Upper lobe of left lung (tissue), 6 donors: ENCODE measurements around the gene ARAP2. TPM values are rescaled to one million over a fixed set of nuclear protein-coding genes. Genes with fewer than 3 reads are reported as not detected.

Source experiments
- ATAC-seq, 2 donors: fragments of 200-7000 bp; cut with Tn5 transposase; one replicate each; pipeline ENCODE4 v1.9.1; 2022; ENCODE audit warnings: mild to moderate bottlenecking in 2 of 2, moderate library complexity in 2 of 2; ENCODE audit not compliant: low FRiP score in 2 of 2
- DNase-seq, 2 donors: peaks; one replicate each; pipeline ENCODE4 v3.0.0-alpha.2; 2019 to 2020
- H3K27ac ChIP-seq, 4 donors: fragments of 200-600 bp; sonication (generic); one replicate each; pipeline ENCODE4 v1.5.1; 2016 to 2019
- H3K27me3 ChIP-seq, 4 donors: fragments of 200-600 bp; sonication (generic); one replicate each; pipeline ENCODE4 v1.5.1; 2017 to 2019
- H3K36me3 ChIP-seq, 4 donors: fragments of 200-600 bp; sonication (generic); one replicate each; pipeline ENCODE4 v1.5.1; 2016 to 2019
- H3K4me1 ChIP-seq, 4 donors: fragments of 200-600 bp; sonication (generic); one replicate each; pipeline ENCODE4 v1.5.1; 2018 to 2019
- H3K4me3 ChIP-seq, 4 donors: fragments of 200-600 bp; sonication (generic); one replicate each; pipeline ENCODE4 v1.5.1; 2017 to 2019; ENCODE audit warnings: mild to moderate bottlenecking in 2 of 4, moderate library complexity in 1 of 4
- H3K9me3 ChIP-seq, 4 donors: fragments of 200-600 bp; sonication (generic); one replicate each; pipeline ENCODE4 v1.5.1; 2018 to 2019
- CTCF ChIP-seq, 6 experiments: fragments of 450-650 bp in 4 of 6; fragments of 200-600 bp in 2 of 6; sonication (generic) in 2 of 6; IDR thresholded peaks; one replicate each; pipeline ENCODE4 v1.5.1; 2016 to 2019; ENCODE audit warnings: antibody characterized with exemption in 6 of 6
- EP300 ChIP-seq, 4 donors: sonication (generic); formaldehyde crosslinking; IDR thresholded peaks; one replicate each; pipeline ENCODE4 v1.5.1; 2017; ENCODE audit warnings: antibody characterized with exemption in 4 of 4, control low read depth in 2 of 4
- POLR2A ChIP-seq, 4 donors: fragments of 450-650 bp; IDR thresholded peaks; one replicate each; pipeline ENCODE4 v1.5.1; 2016 to 2017; ENCODE audit warnings: antibody characterized with exemption in 4 of 4, mild to moderate bottlenecking in 2 of 4
- POLR2AphosphoS5 ChIP-seq, 2 donors: sonication (generic); formaldehyde crosslinking; IDR thresholded peaks; one replicate each; pipeline ENCODE4 v1.5.1; 2017; ENCODE audit warnings: antibody characterized with exemption in 2 of 2
- WGBS, 2 donors: methylation state at CpG; one replicate each; pipeline ENCODE4 v1.1.5; 2017 to 2018; 5-methylcytosine and 5-hydroxymethylcytosine counted together
- total RNA-seq, 6 donors: library from RNA; depleted of rRNA in 4 of 6; stranded (reverse); fragments of >200 nt in 4 of 6; gene quantifications; one replicate each; pipeline versions ENCODE4 v1.1.0 to v1.2.1, GENCODE V29; 2016 to 2021
- donor health status: DM: no; HTN: no; CAD: no; lungs with moderate emphysema.
- donor health status: DM: no; HTN: yes; CAD: no; lungs with severe emphysema.

ARAP2 gene
- total RNA-seq, 6 donors from 2014 or later: 35.6 to 270 (median 95.2) TPM

DNA sequence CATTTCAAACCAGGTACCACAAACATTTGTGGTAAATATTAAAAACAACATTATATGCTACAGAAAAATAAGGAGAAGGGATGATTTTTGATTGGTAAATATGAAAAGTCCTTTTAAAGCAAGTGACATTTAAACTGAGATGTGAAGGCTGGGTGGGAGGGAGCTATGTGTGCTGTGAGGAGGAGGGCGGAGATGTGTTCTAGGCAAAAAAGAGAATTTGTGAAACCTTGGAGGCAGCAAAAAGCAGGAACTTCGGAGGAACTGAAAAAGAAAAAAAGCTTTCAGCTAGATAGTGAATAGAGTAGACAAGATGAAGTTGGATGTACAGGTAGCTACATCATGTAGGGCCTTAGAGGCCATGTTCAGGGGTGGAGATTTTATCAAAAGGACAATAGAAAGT is 10.1 kb upstream of the ARAP2 start:
- 85 to 86% methylated on average over 2 of the region's 2 CpGs for WGBS, 2 donors
- Histone ChIP-seq H3K36me3 (no peaks in the 10 kb centered on the region), H3K27ac (no peak overlapping the region), H3K4me3 (no peak overlapping the region), H3K4me1 (peaks cover 0 to 4% (median 0%) of the 10 kb centered on the region in 4 donors), H3K9me3 (no peaks in the 10 kb centered on the region), H3K27me3 (no peaks in the 10 kb centered on the region)
- no peak for ATAC-seq
- DNase-seq: no peak
- TF ChIP-seq POLR2AphosphoS5 (IDR thresholded peaks at IDR 0.05) (no peak), POLR2A (IDR thresholded peaks at IDR 0.05) (no peak), EP300 (IDR thresholded peaks at IDR 0.05) (no peak), CTCF (IDR thresholded peaks at IDR 0.05) (no peak)

- ATAC-seq (no peak), DNase-seq (no peak)
- 78 to 79% methylated on average over 2 of the region's 2 CpGs for WGBS, 2 donors
- Histone ChIP-seq H3K9me3 (no peaks in the 10 kb centered on the region), H3K36me3 (no peaks in the 10 kb centered on the region), H3K27me3 (no peaks in the 10 kb centered on the region), H3K4me1 (peaks cover 0 to 4% (median 0%) of the 10 kb centered on the region in 4 donors), H3K27ac (no peak overlapping the region), H3K4me3 (no peak overlapping the region)
- TF ChIP-seq CTCF (IDR thresholded peaks at IDR 0.05): no peak
- TF ChIP-seq POLR2AphosphoS5 (IDR thresholded peaks at IDR 0.05): no peak
- no peak for TF ChIP-seq EP300 (IDR thresholded peaks at IDR 0.05)
- TF ChIP-seq POLR2A (IDR thresholded peaks at IDR 0.05): no peak
These were observed 7.7 kb upstream of the ARAP2 start for GRCh38 chr4:36251983-36252382.

DNA sequence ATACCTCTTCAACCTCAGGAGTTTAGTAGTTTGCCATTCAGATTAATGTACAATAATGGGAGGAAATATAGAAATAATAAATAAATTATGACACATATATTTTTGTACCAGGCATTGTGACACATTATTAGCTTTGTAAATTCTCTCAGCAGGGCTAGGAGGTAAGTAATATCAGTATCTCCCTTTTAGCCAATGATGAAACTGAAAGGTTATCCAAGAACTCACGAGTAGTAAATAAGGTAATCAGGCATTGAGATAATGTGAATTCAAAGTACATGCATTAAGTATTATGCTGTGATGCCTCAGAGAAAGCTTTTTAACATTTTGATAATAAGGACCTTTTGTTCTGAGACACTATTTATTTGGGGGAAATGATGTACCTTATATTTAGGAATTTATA is 5.3 kb upstream of the ARAP2 start:
- WGBS, 2 donors: 84 to 96% methylated on average over 1 of the region's 1 CpG
- ATAC-seq: no peak
- TF ChIP-seq EP300 (IDR thresholded peaks at IDR 0.05) (no peak), POLR2A (IDR thresholded peaks at IDR 0.05) (no peak), POLR2AphosphoS5 (IDR thresholded peaks at IDR 0.05) (no peak), CTCF (IDR thresholded peaks at IDR 0.05) (no peak)
- H3K4me3 ChIP-seq: no peak overlapping the region
- no peak for DNase-seq
- H3K27me3 ChIP-seq: no peaks in the 10 kb centered on the region
- no peaks in the 10 kb centered on the region for H3K9me3 ChIP-seq
- H3K27ac ChIP-seq: no peak overlapping the region
- H3K36me3 ChIP-seq: no peaks in the 10 kb centered on the region
- H3K4me1 ChIP-seq: peaks cover 0 to 7% (median 1%) of the 10 kb centered on the region in 4 donors

DNA sequence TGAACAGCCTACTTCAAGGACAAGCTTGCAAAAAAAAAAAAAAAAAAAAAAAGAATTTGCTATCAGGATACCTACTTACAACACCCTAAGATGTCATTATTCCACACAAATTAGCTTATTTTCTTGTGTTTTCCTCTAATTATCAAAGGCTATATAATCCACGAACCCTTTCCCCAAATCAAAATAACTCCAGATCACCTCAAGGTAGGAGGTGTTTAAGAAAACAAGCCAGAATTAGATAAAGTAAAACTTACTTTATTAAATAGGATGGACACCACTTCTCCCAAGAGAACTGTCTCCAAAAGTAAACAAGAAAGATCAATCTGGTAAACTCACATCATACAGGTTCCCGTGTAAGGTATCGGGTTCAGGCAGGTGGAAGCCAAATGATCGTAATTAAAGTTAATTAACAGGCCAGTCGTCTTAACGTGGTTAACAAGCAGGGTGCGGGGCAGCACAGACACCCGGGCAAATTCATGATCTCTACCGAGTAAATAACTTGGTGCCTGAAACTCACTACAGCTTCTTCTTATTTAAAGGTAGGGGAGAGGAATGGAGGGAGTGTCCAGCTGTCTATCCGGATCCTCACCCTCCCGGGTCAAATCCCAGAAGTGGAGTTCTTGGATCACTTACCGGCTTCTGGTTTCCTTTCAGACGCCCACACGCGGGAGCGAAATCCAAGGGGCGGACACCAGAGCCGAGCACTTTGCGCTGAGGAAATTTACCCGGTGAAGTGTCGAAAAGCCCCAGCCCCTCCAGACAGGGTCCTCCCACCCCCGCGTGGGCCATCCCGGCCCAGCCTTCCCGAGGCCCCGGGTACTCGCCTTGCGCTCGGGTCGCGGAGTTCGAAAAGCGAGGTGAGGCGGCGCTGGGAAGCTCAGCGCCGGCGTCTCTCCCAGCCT is 708 bp downstream of the ARAP2 start:
- WGBS, 2 donors: 2 to 6% methylated on average over 17 to 20 of the region's 38 CpGs
- no peaks in the 10 kb centered on the region for H3K27me3 ChIP-seq
- TF ChIP-seq CTCF (IDR thresholded peaks at IDR 0.05) (no peak), POLR2AphosphoS5 (IDR thresholded peaks at IDR 0.05) (peak; percentile 11 to 42)
- H3K4me1 ChIP-seq: peaks cover 5 to 25% (median 13%) of the 10 kb centered on the region in 4 donors
- peaks cover 0 to 1% (median 0%) of the 10 kb centered on the region in 4 donors for H3K36me3 ChIP-seq
- H3K27ac ChIP-seq: peak overlapping the region; percentile 90 to 97 (median 94)
- ATAC-seq: peak; percentile 74 to 77
- H3K4me3 ChIP-seq: peak overlapping the region; percentile 51 to 87 (median 72)
- DNase-seq: peak in 1 of 2 donors; percentile 69
- H3K9me3 ChIP-seq: no peaks in the 10 kb centered on the region
